Lower leg skin (tissue), 4 donors: ENCODE measurements around the gene NDRG3. TPM values are rescaled to one million over a fixed set of nuclear protein-coding genes. Genes with fewer than 3 reads are reported as not detected.
"Not testable (repeated sequence)": the region's sequence is repeated elsewhere in the genome, so short reads cannot be mapped to it uniquely, and the experiment has no call there.

Experiments
- DNase-seq, 2 donors: peaks; one replicate each; pipeline ENCODE4 v3.0.0-alpha.2; 2019; ENCODE audit warnings: low spot score in 2 of 2
- H3K4me3 ChIP-seq: fragments of 200-600 bp; sonication (generic); 2 replicates; pipeline ENCODE4 v1.5.1; 2017; ENCODE audit warnings: mild to moderate bottlenecking, low read depth; ENCODE audit not compliant: poor library complexity, severe bottlenecking
- CTCF ChIP-seq, 3 donors: fragments of 450-650 bp; IDR thresholded peaks; one replicate each; pipeline ENCODE4 v1.5.1; 2016; ENCODE audit warnings: antibody characterized with exemption in 3 of 3, mild to moderate bottlenecking in 3 of 3, moderate library complexity in 2 of 3
- POLR2A ChIP-seq, 2 donors: fragments of 450-650 bp; IDR thresholded peaks; one replicate each; pipeline ENCODE4 v1.6.1; 2016 to 2017; ENCODE audit warnings: antibody characterized with exemption in 2 of 2, mild to moderate bottlenecking in 1 of 2, moderate library complexity in 1 of 2
- WGBS, 2 donors: methylation state at CpG; one replicate each; pipeline ENCODE4 v1.1.5; 2018; 5-methylcytosine and 5-hydroxymethylcytosine counted together
- intact Hi-C: fragments of 100-400 bp; cut with DNase I; formaldehyde crosslinking; loops from one replicate; pipeline ENCODE4 v1.15.0; 2023; ENCODE audit warnings: low total_unique reads
- total RNA-seq, 4 donors: library from RNA; depleted of rRNA; stranded (reverse); fragments of >200 nt; gene quantifications; one replicate each; pipeline ENCODE4 v1.1.0, GENCODE V29; 2016

NDRG3 gene
- total RNA-seq, 4 donors from 2014 or later, result 16.6 to 21.8 (median 19.8) TPM

GRCh38 chr20:36677422-36677771 lies 68.5 kb downstream of the NDRG3 start:
- H3K4me3 ChIP-seq, result no peak overlapping the region
- 94% methylated on average over 8 of the region's 8 CpGs for WGBS, 2 donors
- intact Hi-C loops, result no loop called here
- no peak for DNase-seq
- TF ChIP-seq CTCF (IDR thresholded peaks at IDR 0.05), result no peak
- TF ChIP-seq POLR2A (IDR thresholded peaks at IDR 0.05), result no peak

GRCh38 chr20:36676701-36677421 lies 69.0 kb downstream of the NDRG3 start:
- intact Hi-C loops, result no loop called here
- TF ChIP-seq POLR2A (IDR thresholded peaks at IDR 0.05) (no peak), CTCF (IDR thresholded peaks at IDR 0.05) (no peak)
- no peak for DNase-seq
- 90 to 92% methylated on average over 19 to 23 of the region's 27 CpGs for WGBS, 2 donors
- H3K4me3 ChIP-seq, result no peak overlapping the region

- DNase-seq, H3K4me3 ChIP-seq, intact Hi-C loops: not testable (repeated sequence)
- 95 to 96% methylated on average over 8 of the region's 8 CpGs for WGBS, 2 donors
Observed at GRCh38 chr20:36675545-36675944, 70.3 kb downstream of the NDRG3 start.

- H3K4me3 ChIP-seq, result no peak overlapping the region
- intact Hi-C loops, result no loop called here
- 84 to 87% methylated on average over 4 of the region's 4 CpGs for WGBS, 2 donors
- TF ChIP-seq CTCF (IDR thresholded peaks at IDR 0.05) (no peak), POLR2A (IDR thresholded peaks at IDR 0.05) (no peak)
- no peak for DNase-seq
Observed at GRCh38 chr20:36672991-36673390, 72.9 kb downstream of the NDRG3 start.

- TF ChIP-seq POLR2A (IDR thresholded peaks at IDR 0.05) (no peak), CTCF (IDR thresholded peaks at IDR 0.05) (no peak)
- intact Hi-C loops, result no loop called here
- 94 to 96% methylated on average over 3 of the region's 3 CpGs for WGBS, 2 donors
- DNase-seq, result no peak
- no peak overlapping the region for H3K4me3 ChIP-seq
Observed at GRCh38 chr20:36670665-36671357, 75.1 kb downstream of the NDRG3 start.

- intact Hi-C loops, result no loop called here
- 71 to 77% methylated on average over 4 of the region's 4 CpGs for WGBS, 2 donors
- DNase-seq, result no peak
- no peak overlapping the region for H3K4me3 ChIP-seq
- TF ChIP-seq POLR2A (IDR thresholded peaks at IDR 0.05) (no peak), CTCF (IDR thresholded peaks at IDR 0.05) (no peak)
Observed at GRCh38 chr20:36666181-36666740, 79.6 kb downstream of the NDRG3 start.
